CD4-positive, alpha-beta T cell treated with Interferon alpha-2 for 1 hour (primary cell): ENCODE measurements around the gene PODXL.
"Not testable (repeated sequence)": the region's sequence is repeated elsewhere in the genome, so short reads cannot be mapped to it uniquely, and the experiment has no call there.

Experiments
- DNase-seq, 2 donors: peaks; one replicate each; pipeline ENCODE4 v3.0.0-alpha.2; 2020 to 2022

The PODXL gene

GRCh38 chr7:131487217-131487616 is 69.2 kb downstream of the PODXL start:
- DNase-seq = no peak

GRCh38 chr7:131486346-131486745 is 70.1 kb downstream of the PODXL start:
- DNase-seq = no peak

GRCh38 chr7:131483586-131483985 is 72.8 kb downstream of the PODXL start:
- DNase-seq = no peak

GRCh38 chr7:131482800-131483199 is 73.6 kb downstream of the PODXL start:
- no peak for DNase-seq

- DNase-seq = no peak
These were observed 75.8 kb downstream of the PODXL start for GRCh38 chr7:131480384-131481315.

GRCh38 chr7:131476740-131477139 is 79.7 kb downstream of the PODXL start:
- DNase-seq = no peak

GRCh38 chr7:131471250-131472004 is 85.0 kb downstream of the PODXL start:
- no peak for DNase-seq

GRCh38 chr7:131467788-131468187 is 88.6 kb downstream of the PODXL start:
- no peak for DNase-seq

GRCh38 chr7:131466735-131467365 is 89.6 kb downstream of the PODXL start:
- DNase-seq = no peak

- DNase-seq = not testable (repeated sequence)
These were observed 93.7 kb downstream of the PODXL start for GRCh38 chr7:131462715-131463114.

GRCh38 chr7:131462059-131462458 is 94.4 kb downstream of the PODXL start:
- no peak for DNase-seq

GRCh38 chr7:131459256-131459655 is 97.2 kb downstream of the PODXL start:
- DNase-seq = no peak

GRCh38 chr7:131456338-131456737 is 100.1 kb downstream of the PODXL start:
- no peak for DNase-seq

- DNase-seq = no peak
These were observed 100.9 kb downstream of the PODXL start for GRCh38 chr7:131455546-131455945.

- no peak for DNase-seq
These were observed 101.4 kb downstream of the PODXL start for GRCh38 chr7:131455001-131455400.

- DNase-seq = no peak
These were observed 101.9 kb downstream of the PODXL start for GRCh38 chr7:131454498-131454897.
